ENCODE measurements around the gene SLC37A1.
"Not testable (repeated sequence)": the region's sequence is repeated elsewhere in the genome, so short reads cannot be mapped to it uniquely, and the experiment has no call there.

The SLC37A1 gene

DNA sequence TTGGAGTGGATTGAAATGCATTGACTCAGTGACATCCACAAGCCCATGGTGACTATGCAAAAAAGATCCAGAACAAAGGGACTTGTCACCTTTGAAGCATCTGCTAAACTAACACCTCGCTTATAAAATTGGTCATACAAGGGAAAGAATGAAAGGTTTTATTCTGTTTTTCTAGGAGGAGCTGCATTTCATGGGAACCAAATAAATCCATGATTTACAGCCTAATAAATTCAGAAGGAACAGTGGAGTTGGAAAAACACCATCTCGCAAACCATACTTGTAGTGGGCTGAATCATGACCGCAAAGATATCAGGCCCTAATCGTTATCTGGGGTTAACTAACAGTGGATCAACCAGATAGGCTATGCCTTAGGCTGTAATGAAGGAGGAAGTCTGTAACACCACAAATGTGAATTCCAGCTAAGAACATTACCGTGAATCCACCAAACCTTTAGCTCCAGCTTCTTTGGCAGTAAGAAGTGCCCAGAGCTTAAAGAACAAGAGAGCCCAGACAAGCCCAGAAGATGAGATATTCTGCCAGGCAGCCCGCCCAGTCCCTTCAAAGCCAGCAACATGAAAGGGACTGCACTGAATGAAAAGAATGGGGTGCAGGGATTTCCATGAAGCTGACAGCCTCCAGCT lies 45.0 kb upstream of the SLC37A1 start:
- DNase-seq (ENCODE audit: insufficient read length, low spot score), result no peak
- TF ChIP-seq, protein P1, sequence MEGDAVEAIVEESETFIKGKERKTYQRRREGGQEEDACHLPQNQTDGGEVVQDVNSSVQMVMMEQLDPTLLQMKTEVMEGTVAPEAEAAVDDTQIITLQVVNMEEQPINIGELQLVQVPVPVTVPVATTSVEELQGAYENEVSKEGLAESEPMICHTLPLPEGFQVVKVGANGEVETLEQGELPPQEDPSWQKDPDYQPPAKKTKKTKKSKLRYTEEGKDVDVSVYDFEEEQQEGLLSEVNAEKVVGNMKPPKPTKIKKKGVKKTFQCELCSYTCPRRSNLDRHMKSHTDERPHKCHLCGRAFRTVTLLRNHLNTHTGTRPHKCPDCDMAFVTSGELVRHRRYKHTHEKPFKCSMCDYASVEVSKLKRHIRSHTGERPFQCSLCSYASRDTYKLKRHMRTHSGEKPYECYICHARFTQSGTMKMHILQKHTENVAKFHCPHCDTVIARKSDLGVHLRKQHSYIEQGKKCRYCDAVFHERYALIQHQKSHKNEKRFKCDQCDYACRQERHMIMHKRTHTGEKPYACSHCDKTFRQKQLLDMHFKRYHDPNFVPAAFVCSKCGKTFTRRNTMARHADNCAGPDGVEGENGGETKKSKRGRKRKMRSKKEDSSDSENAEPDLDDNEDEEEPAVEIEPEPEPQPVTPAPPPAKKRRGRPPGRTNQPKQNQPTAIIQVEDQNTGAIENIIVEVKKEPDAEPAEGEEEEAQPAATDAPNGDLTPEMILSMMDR (IDR thresholded peaks at IDR 0.05; ENCODE audit: insufficient read depth, missing control alignments), result no peak
- no peak for FAIRE-seq

DNA sequence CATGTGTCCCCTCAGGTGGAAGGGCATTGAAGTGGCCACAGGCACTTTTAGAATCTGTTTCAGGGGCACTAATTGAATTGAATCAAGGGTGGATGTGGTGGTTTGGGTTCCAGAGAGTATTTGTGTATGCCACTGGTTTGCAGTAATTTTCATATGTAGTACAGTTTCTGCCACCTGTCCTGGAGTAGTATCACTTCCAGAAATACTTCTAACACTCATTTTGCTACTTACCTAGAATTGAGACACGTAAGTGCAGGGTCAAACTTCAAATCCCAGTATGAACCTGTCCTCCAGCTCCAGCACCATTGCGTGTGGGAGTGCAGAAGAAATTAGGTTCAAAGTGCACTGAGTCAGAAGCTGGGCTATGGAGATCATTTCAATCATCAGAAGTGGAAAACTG lies 44.4 kb upstream of the SLC37A1 start:
- DNase-seq (ENCODE audit: insufficient read length, low spot score) (no peak), FAIRE-seq (no peak)
- TF ChIP-seq, protein P1 (IDR thresholded peaks at IDR 0.05; ENCODE audit: insufficient read depth, missing control alignments), result no peak

DNA sequence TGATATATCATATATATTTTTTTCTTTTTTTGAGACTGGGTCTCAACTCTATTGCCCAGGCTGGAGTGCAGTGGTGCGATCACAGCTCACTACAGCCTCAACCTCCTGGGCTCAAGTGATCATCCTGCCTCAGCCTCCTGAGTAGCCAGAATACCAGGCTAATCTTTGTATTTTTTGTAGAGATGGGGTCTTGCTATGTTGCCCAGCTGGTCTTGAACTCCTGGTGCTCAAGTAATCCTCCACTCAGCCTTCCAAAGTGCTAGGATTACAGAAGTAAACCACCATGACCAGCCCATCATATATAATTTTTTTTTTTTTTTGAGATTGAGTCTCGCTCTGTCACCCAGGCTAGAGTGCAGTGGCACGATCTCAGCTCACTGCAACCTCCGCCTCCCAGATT lies 43.9 kb upstream of the SLC37A1 start:
- DNase-seq (ENCODE audit: insufficient read length, low spot score); FAIRE-seq: not testable (repeated sequence)

DNA sequence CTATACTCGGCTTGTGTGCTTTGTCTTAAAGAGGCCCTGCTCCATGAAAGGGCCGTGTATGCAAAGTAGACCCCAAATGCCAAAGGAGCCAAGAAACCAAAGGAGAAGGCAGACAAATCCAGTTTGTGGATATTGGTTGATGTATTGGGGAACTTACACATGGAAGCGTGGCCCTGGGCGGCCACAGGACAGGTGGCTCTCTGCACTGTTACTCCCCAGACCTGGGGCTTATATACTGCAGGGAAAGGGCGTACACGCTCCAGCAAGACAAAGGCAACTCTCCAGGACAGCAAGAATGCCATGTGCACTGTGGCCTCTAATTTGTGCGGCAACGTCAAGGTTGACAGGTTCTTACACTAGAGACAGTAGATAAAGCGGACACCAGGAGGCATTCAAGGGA lies 42.4 kb upstream of the SLC37A1 start:
- no peak for DNase-seq (ENCODE audit: insufficient read length, low spot score)
- TF ChIP-seq, protein P1 (IDR thresholded peaks at IDR 0.05; ENCODE audit: insufficient read depth, missing control alignments), result no peak
- no peak for FAIRE-seq

DNA sequence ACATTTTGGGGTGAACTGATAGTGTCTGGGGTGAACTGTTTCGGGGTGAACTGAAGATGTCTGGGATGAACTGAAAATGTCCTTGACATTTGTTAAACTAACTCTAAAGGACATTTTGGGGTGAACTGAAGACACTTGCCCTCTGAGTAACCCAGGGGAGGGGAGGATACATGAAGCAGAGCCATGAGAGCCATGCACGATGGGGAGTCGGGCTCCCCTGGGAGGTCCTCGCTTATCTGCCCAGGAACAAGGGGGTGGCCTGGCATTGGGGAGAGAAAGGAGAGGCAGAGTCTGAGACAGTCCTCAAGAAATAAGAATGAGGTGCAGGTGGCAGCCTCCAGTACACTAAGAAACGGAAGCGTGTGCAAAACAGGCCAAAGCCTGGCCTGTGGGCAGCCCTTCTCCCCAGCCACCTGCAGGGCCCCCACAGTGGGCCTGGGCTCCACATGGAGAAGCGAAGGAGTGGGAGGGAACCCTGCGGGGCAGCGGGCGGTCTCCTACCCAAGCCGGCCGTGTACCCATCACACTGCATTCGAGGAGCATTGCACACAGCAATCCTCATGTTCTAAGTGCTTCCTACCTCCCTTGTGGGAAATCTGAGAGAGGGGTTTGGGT lies 41.8 kb upstream of the SLC37A1 start:
- TF ChIP-seq, protein P1 (IDR thresholded peaks at IDR 0.05; ENCODE audit: insufficient read depth, missing control alignments), result no peak
- FAIRE-seq (no peak), DNase-seq (ENCODE audit: insufficient read length, low spot score) (no peak)

DNA sequence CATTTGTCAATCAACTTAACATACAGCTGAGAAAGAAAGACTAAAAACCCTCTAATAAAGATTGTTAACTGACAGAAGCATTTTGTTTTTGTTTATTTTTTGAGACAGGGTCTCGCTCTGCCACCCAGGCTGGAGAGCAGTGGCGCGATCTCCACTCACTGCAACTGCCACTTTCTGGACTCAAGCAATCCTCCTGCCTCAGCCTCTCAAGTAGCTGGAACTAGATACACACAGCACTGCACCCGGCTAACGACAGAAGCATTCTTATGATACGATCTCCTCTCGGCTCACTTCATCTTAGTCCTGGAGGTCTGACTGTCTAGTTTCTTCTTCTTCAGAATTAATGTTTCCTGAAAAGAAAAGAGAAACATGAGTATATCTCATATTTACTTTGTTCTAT lies 41.1 kb upstream of the SLC37A1 start:
- FAIRE-seq, result no peak
- TF ChIP-seq, protein P1 (IDR thresholded peaks at IDR 0.05; ENCODE audit: insufficient read depth, missing control alignments), result no peak
- DNase-seq (ENCODE audit: insufficient read length, low spot score), result no peak

DNA sequence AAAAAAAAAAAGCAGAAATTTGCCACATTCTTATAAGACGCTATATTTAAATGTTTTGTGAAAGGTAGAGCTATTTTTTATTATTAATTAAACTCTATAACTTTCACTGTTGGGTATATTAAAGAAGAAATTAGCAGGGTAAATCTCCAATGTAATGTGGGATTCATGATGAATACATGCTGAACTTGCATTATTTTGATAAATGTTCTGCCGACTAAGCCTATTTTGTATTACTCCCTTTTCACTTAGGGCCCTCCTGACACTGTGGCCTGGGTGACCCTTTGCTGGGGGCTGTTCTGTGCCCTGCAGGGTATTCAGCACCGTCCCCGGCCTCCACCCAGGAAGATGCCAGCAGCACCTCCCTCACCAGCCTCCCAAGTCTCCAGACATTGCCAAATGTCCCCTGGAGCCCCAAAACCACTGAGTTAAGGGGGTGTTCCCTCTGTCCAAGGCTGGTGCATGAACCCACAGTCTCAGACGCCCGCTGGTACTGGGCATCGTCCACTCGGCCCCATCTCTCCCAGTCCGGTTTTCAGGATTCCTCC lies 40.1 kb upstream of the SLC37A1 start:
- TF ChIP-seq, protein P1 (IDR thresholded peaks at IDR 0.05; ENCODE audit: insufficient read depth, missing control alignments), result no peak
- FAIRE-seq, result no peak

More for the DNA sequence above, 40.1 kb upstream of the SLC37A1 start:
- no peak for DNase-seq (ENCODE audit: insufficient read length, low spot score)

Measured in D721Med (cell line).